ENCODE results near the gene PISD.

DNA sequence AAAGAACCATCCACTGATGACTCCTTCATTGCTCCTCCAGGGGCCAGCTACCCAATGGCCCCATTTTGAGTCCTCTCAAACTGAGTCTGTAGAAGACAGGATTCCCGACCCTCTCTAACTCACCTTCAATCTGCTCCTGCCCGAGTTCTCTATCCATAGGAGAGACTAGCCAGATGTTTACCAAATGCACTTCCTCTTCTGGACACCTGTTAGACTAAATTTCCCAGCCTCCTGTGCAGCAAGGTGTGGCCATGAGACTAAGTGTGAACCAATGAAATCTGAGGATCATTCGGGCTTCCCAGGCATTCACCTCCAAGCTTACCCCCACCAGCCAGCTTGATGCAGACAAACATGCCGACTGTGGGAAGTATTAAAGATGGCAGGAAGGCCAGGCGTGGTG is 7.6 kb downstream of the PISD start:
- TF ChIP-seq, protein P1, sequence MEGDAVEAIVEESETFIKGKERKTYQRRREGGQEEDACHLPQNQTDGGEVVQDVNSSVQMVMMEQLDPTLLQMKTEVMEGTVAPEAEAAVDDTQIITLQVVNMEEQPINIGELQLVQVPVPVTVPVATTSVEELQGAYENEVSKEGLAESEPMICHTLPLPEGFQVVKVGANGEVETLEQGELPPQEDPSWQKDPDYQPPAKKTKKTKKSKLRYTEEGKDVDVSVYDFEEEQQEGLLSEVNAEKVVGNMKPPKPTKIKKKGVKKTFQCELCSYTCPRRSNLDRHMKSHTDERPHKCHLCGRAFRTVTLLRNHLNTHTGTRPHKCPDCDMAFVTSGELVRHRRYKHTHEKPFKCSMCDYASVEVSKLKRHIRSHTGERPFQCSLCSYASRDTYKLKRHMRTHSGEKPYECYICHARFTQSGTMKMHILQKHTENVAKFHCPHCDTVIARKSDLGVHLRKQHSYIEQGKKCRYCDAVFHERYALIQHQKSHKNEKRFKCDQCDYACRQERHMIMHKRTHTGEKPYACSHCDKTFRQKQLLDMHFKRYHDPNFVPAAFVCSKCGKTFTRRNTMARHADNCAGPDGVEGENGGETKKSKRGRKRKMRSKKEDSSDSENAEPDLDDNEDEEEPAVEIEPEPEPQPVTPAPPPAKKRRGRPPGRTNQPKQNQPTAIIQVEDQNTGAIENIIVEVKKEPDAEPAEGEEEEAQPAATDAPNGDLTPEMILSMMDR (IDR thresholded peaks at IDR 0.05; ENCODE audit: insufficient read depth, low read length), result no peak
- TF ChIP-seq POLR2AphosphoS5 (IDR thresholded peaks at IDR 0.05; ENCODE audit: low read depth) (no peak), GABPA (IDR thresholded peaks at IDR 0.05; ENCODE audit: low read depth) (no peak)

Measured in HL-60 (cell line).